ENCODE results near the gene HECW1. TPM values are rescaled to one million over a fixed set of nuclear protein-coding genes. Genes with fewer than 3 reads are reported as not detected.

HECW1 gene
- total and polyA plus RNA-seq, 2 of the 13 experiments (the other 11 are each of a cell fraction or from before 2014, with no cell fraction given): not detected

DNA sequence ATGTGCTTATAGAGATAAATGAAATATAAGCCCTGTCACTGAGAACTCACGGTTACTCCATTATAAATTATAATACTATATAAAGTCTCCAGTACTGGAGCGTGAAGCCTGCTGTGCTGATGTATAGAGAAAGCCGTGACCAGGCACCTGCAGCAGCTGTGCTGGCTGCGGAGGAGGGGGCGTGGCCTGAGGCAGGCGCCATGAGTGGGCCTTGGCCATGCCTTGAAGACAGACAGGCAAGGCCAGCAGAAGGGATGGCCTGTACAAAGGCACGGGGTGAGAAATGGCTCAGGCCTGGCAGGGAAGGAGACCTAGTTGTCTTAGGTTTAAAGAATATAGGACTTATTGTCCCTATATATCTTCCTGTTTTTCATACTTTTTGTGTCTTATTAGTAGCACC is 251.9 kb downstream of the HECW1 start:
- CTCF ChIA-PET (ENCODE audit: low intra/inter-chr PET ratio, low total read pairs): no interaction called here

More for the DNA sequence above, 251.9 kb downstream of the HECW1 start:
- ATAC-seq (no peak), DNase-seq (ENCODE audit: low spot score) (no peak), FAIRE-seq (no peak)
- no peaks in the 10 kb centered on the region for H3K4me1 ChIP-seq (ENCODE audit: insufficient read depth, low read length)
- H4K20me1 ChIP-seq (ENCODE audit: insufficient read depth, low read length): no peaks in the 10 kb centered on the region
- no peak for TF ChIP-seq ZNF660 (CRISPR knock-in tag; IDR thresholded peaks at IDR 0.05; ENCODE audit: borderline replicate concordance, low read depth)
- TF ChIP-seq MEIS1 (CRISPR knock-in tag; IDR thresholded peaks at IDR 0.05; ENCODE audit: borderline replicate concordance): no peak
- TF ChIP-seq ZIK1 (CRISPR knock-in tag; IDR thresholded peaks at IDR 0.05; ENCODE audit: borderline replicate concordance, low read depth): no peak
- TF ChIP-seq IRX3 (CRISPR knock-in tag; IDR thresholded peaks at IDR 0.05; ENCODE audit: borderline replicate concordance, low read depth): no peak
- TF ChIP-seq, protein P1, sequence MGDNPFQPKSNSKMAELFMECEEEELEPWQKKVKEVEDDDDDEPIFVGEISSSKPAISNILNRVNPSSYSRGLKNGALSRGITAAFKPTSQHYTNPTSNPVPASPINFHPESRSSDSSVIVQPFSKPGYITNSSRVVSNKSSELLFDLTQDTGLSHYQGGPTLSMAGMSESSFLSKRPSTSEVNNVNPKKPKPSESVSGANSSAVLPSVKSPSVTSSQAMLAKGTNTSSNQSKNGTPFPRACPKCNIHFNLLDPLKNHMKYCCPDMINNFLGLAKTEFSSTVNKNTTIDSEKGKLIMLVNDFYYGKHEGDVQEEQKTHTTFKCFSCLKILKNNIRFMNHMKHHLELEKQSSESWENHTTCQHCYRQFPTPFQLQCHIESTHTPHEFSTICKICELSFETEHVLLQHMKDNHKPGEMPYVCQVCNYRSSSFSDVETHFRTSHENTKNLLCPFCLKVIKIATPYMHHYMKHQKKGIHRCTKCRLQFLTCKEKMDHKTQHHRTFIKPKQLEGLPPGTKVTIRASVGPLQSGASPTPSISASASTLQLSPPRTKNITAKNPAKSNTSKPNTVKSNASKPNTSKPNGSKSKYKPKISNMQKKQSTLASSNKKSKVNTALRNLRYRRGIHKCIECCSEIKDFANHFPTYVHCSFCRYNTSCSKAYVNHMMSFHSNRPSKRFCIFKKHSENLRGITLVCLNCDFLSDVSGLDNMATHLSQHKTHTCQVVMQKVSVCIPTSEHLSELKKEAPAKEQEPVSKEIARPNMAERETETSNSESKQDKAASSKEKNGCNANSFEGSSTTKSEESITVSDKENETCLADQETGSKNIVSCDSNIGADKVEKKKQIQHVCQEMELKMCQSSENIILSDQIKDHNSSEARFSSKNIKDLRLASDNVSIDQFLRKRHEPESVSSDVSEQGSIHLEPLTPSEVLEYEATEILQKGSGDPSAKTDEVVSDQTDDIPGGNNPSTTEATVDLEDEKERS (CRISPR knock-in tag; IDR thresholded peaks at IDR 0.05): no peak
- no peak for TF ChIP-seq FOSL2 (CRISPR knock-in tag; IDR thresholded peaks at IDR 0.05)
- TF ChIP-seq ZC3H13 (CRISPR knock-in tag; IDR thresholded peaks at IDR 0.05): no peak
- TF ChIP-seq ZNF557 (CRISPR knock-in tag; IDR thresholded peaks at IDR 0.05): no peak
- no peak for TF ChIP-seq KAT2B (IDR thresholded peaks at IDR 0.05; ENCODE audit: borderline replicate concordance, low read depth, low read length)
- TF ChIP-seq ZNF451 (CRISPR knock-in tag; IDR thresholded peaks at IDR 0.05): no peak
- H3K36me3 ChIP-seq (replicated peaks in 1 of 2; ENCODE audit: control insufficient read depth in 1 of 2, insufficient read depth in 2 of 2, low read length in 2 of 2): no peaks in the 10 kb centered on the region
- no peaks in the 10 kb centered on the region for H3K79me2 ChIP-seq (ENCODE audit: insufficient read depth, low read length)
- H3K4me3 ChIP-seq (replicated peaks in 1 of 3; ENCODE audit: insufficient read depth in 1 of 3, low read depth in 2 of 3, low read length in 3 of 3): no peak overlapping the region
- no peak overlapping the region for H2AFZ ChIP-seq (ENCODE audit: low read length)
- BruUV-seq (replicated peaks): no TSS peak
- intact Hi-C loops (cut with micrococcal nuclease; ENCODE audit: unreplicated experiment): no loop called here
- no peak overlapping the region for H3K9ac ChIP-seq (ENCODE audit: insufficient read depth, low read depth, low read length)
- H3K4me2 ChIP-seq (ENCODE audit: low read depth, low read length): no peak overlapping the region
- 33% methylated on average over 7 of the region's 7 CpGs for whole genome bisulfite sequencing (ENCODE audit: low lambda C conversion rate)
- H3K9me3 ChIP-seq (ENCODE audit: low read length): no peaks in the 10 kb centered on the region
- no peak overlapping the region for H3K27ac ChIP-seq (ENCODE audit: extremely low read length, insufficient read depth, low read length)
- no peaks in the 10 kb centered on the region; a peak in 1 of 5 replicates for H3K27me3 ChIP-seq (ENCODE audit: control insufficient read depth in 1 of 2, insufficient read depth in 2 of 2, low read length in 2 of 2)
- POLR2A ChIA-PET: no interaction called here
- in situ Hi-C loops (cut with HindIII; ENCODE audit: extremely low pct_ligation_motif_present, low pct_unique_long_range_greater_than_20kb): no loop called here

Data from HepG2 (cell line).